RWPE2 (cell line): ENCODE measurements around the gene USP16.

Experiments used
- ATAC-seq: fragments of 200-7000 bp; cut with Tn5 transposase; 3 replicates; pipeline ENCODE4 v1.9.1; 2021; ENCODE audit warnings: low read depth
- DNase-seq: peaks from one replicate; pipeline ENCODE4 v3.0.0-alpha.2; 2020; ENCODE audit warnings: low spot score
- H3K27ac ChIP-seq: fragments of 450-650 bp; 2 replicates; pipeline ENCODE4 v1.5.1; 2017; ENCODE audit warnings: mild to moderate bottlenecking; ENCODE audit not compliant: poor library complexity, severe bottlenecking
- H3K27me3 ChIP-seq: fragments of 250-450 bp; sonication (Bioruptor Pico); 2 replicates; pipeline ENCODE4 v1.5.1; 2021; ENCODE audit warnings: mild to moderate bottlenecking, moderate library complexity; ENCODE audit not compliant: insufficient read depth, poor library complexity, severe bottlenecking
- H3K36me3 ChIP-seq: fragments of 250-450 bp; sonication (Bioruptor Pico); 2 replicates; pipeline ENCODE4 v1.5.1; 2020; ENCODE audit warnings: low read depth, mild to moderate bottlenecking, moderate library complexity
- H3K4me1 ChIP-seq: fragments of 250-450 bp; sonication (Bioruptor Pico); 2 replicates; pipeline ENCODE4 v1.5.1; 2021; ENCODE audit warnings: mild to moderate bottlenecking, moderate library complexity; ENCODE audit not compliant: insufficient read depth, poor library complexity, severe bottlenecking
- H3K4me3 ChIP-seq: fragments of 250-450 bp; sonication (Bioruptor Pico); 2 replicates; pipeline ENCODE4 v1.5.1; 2021; ENCODE audit warnings: mild to moderate bottlenecking, moderate library complexity; ENCODE audit not compliant: severe bottlenecking
- H3K9me3 ChIP-seq: fragments of 250-450 bp; sonication (Bioruptor Pico); 2 replicates; pipeline ENCODE4 v1.5.1; 2021; ENCODE audit warnings: mild to moderate bottlenecking, moderate library complexity; ENCODE audit not compliant: severe bottlenecking
- TF ChIP-seq, protein P1 (sequence below): fragments of 450-650 bp; IDR thresholded peaks from one replicate; pipeline ENCODE4 v1.5.1; 2017; ENCODE audit warnings: mild to moderate bottlenecking, moderate library complexity; ENCODE audit not compliant: poor library complexity, severe bottlenecking

Gene USP16

DNA sequence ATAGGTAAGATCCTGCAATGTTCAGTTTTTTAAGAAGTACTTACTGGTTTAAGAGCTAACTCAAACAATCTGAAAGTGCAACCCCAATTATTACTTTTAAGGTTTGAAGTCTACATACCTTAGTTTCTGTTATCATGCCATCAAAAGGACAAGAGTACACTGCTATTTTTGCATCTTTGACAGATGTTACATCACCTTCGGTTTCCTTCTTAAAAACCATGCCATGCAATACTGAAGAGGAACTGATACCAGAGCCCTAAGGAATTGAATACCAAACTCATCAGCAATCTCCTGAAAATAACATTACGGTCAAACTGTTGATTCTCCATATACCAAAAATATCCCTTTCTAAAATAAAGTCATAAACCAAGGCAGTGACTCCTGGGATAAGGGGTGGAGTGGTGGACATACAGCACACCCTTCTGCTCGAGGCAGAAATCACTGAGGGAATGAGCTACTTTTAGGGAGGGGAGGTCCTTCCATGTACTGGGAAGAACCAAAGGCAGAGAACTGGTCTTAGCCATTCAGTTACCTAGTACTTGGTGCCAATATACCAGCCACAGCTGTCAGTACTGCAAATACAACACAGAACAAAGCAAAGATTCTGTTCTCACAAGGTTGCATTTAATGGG lies 40.5 kb downstream of the USP16 start:
- H3K27ac ChIP-seq: no peak overlapping the region
- H3K4me3 ChIP-seq: no peak overlapping the region
- DNase-seq (no peak), ATAC-seq (no peak)
- H3K36me3 ChIP-seq: peaks cover 100% of the 10 kb centered on the region
- TF ChIP-seq, protein P1, sequence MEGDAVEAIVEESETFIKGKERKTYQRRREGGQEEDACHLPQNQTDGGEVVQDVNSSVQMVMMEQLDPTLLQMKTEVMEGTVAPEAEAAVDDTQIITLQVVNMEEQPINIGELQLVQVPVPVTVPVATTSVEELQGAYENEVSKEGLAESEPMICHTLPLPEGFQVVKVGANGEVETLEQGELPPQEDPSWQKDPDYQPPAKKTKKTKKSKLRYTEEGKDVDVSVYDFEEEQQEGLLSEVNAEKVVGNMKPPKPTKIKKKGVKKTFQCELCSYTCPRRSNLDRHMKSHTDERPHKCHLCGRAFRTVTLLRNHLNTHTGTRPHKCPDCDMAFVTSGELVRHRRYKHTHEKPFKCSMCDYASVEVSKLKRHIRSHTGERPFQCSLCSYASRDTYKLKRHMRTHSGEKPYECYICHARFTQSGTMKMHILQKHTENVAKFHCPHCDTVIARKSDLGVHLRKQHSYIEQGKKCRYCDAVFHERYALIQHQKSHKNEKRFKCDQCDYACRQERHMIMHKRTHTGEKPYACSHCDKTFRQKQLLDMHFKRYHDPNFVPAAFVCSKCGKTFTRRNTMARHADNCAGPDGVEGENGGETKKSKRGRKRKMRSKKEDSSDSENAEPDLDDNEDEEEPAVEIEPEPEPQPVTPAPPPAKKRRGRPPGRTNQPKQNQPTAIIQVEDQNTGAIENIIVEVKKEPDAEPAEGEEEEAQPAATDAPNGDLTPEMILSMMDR: no peak
- H3K4me1 ChIP-seq: peaks cover 3% of the 10 kb centered on the region
- no peaks in the 10 kb centered on the region for H3K27me3 ChIP-seq
- H3K9me3 ChIP-seq: no peaks in the 10 kb centered on the region

DNA sequence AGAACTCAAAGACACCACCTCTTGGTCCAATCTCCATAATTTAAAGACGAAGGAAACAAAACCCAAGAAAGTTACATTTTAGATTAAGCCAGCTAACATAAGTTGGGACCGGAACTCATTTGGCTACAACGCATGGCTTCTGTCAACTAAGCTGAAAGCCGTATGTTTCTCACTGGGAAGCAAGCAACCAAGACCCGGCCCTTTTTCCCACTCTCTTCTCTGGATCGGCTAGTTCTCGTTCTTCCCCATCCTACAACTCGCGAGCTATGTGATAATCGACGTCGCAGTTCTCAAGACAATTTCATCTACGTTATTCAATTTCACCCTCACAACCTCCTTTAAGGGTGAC lies 48.4 kb downstream of the USP16 start:
- no peak for DNase-seq
- peak overlapping the region; percentile 60 for H3K27ac ChIP-seq
- no peaks in the 10 kb centered on the region for H3K9me3 ChIP-seq
- no peaks in the 10 kb centered on the region for H3K27me3 ChIP-seq
- H3K4me1 ChIP-seq: peaks cover 33% of the 10 kb centered on the region
- H3K4me3 ChIP-seq: peak overlapping the region; percentile 93
- TF ChIP-seq, protein P1: no peak
- peak; percentile 3; the same call in 2 of the 3 replicates for ATAC-seq
- H3K36me3 ChIP-seq: peaks cover 40% of the 10 kb centered on the region

DNA sequence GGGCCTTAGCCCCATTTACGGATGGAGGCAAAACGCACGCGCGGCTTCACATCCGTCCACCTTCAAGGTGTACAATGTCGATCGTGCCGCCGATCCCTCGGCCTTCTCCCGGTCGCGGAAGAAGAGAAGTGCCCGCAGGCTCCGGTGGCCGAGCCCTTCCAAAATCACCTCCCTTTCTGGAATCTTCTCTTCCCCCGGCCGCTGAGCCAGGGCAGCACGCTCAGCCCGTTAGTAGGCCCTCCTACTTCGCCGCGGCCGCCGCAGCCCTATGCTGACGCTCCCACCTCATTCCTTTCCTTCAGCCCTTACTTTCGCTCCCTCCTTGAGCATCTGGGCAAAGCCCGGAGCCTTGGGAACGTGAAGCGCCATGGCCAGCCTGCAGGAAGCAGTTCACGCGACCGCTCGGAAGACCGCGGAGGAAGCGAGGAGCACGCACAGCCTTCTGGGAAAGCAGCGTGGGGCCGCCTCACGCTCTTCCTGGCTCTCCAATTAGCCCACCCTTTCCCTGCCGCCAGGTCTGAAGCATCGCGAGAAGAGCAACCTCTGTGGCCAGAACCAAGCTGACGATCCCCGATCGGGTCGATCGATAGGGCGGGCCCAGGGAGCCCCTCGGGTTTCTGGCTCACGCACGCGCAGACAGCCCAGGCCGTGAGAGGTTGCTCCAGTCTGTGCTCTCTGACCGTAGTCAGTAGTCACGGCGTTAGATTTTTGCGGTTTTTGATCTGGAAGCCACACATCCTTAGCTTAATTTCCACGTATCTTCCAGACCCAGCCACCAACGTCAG lies 48.9 kb downstream of the USP16 start, which contains the start of gene CCT8:
TSS of gene CCT8 (minus strand) at position 427 of the 785 bp plus-strand sequence. CDS start at position 369, 58 bp downstream.
- H3K4me1 ChIP-seq: peaks cover 33% of the 10 kb centered on the region
- peak within 1 kb of the TSS; percentile 93 for H3K4me3 ChIP-seq
- DNase-seq: peak; percentile 99
- peaks cover 35% of the 10 kb centered on the region for H3K36me3 ChIP-seq
- TF ChIP-seq, protein P1: no peak
- ATAC-seq: peak; percentile 94
- H3K9me3 ChIP-seq: no peaks in the 10 kb centered on the region
- H3K27me3 ChIP-seq: no peaks in the 10 kb centered on the region
- peak within 1 kb of the TSS; percentile 60 for H3K27ac ChIP-seq

DNA sequence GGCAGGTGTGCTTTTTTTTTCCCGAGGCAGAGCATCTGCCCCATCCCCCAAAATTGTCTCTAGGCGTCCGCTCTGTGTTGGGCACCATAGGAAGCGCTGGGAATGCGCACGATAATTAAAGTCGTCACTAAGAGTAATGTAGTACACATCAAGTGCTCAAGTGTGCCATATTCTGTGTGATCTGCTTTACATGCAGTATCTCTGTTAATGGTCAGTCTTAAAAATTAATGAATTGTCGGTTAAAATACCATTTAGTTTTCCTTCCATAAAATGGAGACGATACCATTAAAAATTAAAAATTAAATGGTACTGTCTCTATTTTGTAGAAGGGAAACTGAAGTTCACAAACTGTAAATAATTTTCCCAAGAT lies 49.5 kb downstream of the USP16 start:
- H3K27me3 ChIP-seq: no peaks in the 10 kb centered on the region
- DNase-seq (no peak), ATAC-seq (peak; percentile 10; the same call in 2 of the 3 replicates)
- TF ChIP-seq, protein P1: no peak
- H3K9me3 ChIP-seq: no peaks in the 10 kb centered on the region
- H3K27ac ChIP-seq: peak overlapping the region; percentile 60
- H3K4me3 ChIP-seq: peak overlapping the region; percentile 93
- H3K36me3 ChIP-seq: peaks cover 29% of the 10 kb centered on the region
- peaks cover 33% of the 10 kb centered on the region for H3K4me1 ChIP-seq
